H9 (cell line): Measurements from ENCODE around the gene SLC7A14. TPM values are rescaled to one million over a fixed set of nuclear protein-coding genes. Genes with fewer than 3 reads are reported as not detected.

Experiments used
- DNase-seq: peaks from one replicate; pipeline ENCODE4 v3.0.0-alpha.2; 2017
- H2AFZ ChIP-seq: one replicate; pipeline ENCODE4 v1.6.1; 2013; ENCODE audit warnings: mild to moderate bottlenecking, low read length, control low read depth, moderate library complexity
- H2AK5ac ChIP-seq: 2 replicates; pipeline ENCODE4 v1.6.1; 2013; ENCODE audit warnings: low read length, control low read depth, mixed read lengths; ENCODE audit not compliant: insufficient read length
- H2BK120ac ChIP-seq: one replicate; pipeline ENCODE4 v1.6.1; 2013; ENCODE audit warnings: low read depth, mild to moderate bottlenecking, low read length, control low read depth, inconsistent platforms; ENCODE audit not compliant: poor library complexity, severe bottlenecking
- H2BK12ac ChIP-seq: 2 replicates; pipeline ENCODE4 v1.6.1; 2013; ENCODE audit warnings: low read length, control low read depth, mixed read lengths, low read depth; ENCODE audit not compliant: insufficient read length
- H2BK15ac ChIP-seq: 2 replicates; pipeline ENCODE4 v1.6.1; 2013; ENCODE audit warnings: low read depth, low read length, control low read depth
- H2BK20ac ChIP-seq: one replicate; pipeline ENCODE4 v1.6.1; 2013; ENCODE audit warnings: low read depth, mild to moderate bottlenecking, low read length, control low read depth, inconsistent platforms; ENCODE audit not compliant: poor library complexity, severe bottlenecking
- H2BK5ac ChIP-seq: 2 replicates; pipeline ENCODE4 v1.6.1; 2013; ENCODE audit warnings: low read length, control low read depth, mixed read lengths; ENCODE audit not compliant: insufficient read length
- H3K14ac ChIP-seq: 2 replicates; pipeline ENCODE4 v1.6.1; 2013; ENCODE audit warnings: low read length, control low read depth; ENCODE audit not compliant: insufficient read depth
- H3K18ac ChIP-seq: 2 replicates; pipeline ENCODE4 v1.6.1; 2013; ENCODE audit warnings: low read depth, mild to moderate bottlenecking, mixed read lengths, low read length, control low read depth; ENCODE audit not compliant: insufficient read length
- H3K23ac ChIP-seq: 2 replicates; pipeline ENCODE4 v1.6.1; 2013; ENCODE audit warnings: low read length, control low read depth, mixed read lengths, low read depth; ENCODE audit not compliant: insufficient read length
- H3K23me2 ChIP-seq: 2 replicates; pipeline ENCODE4 v1.6.1; 2013; ENCODE audit warnings: low read depth, mild to moderate bottlenecking, mixed read lengths, low read length, control low read depth; ENCODE audit not compliant: insufficient read length, poor library complexity, severe bottlenecking
- H3K27ac ChIP-seq: 2 replicates; pipeline ENCODE4 v1.5.1; 2013; ENCODE audit warnings: low read length, control low read depth, mixed read lengths, low read depth; ENCODE audit not compliant: insufficient read length
- H3K27me3 ChIP-seq: 2 replicates; pipeline ENCODE4 v1.6.1; 2013; ENCODE audit warnings: low read length, control low read depth, inconsistent platforms; ENCODE audit not compliant: insufficient read depth
- H3K4ac ChIP-seq: 2 replicates; pipeline ENCODE4 v1.6.1; 2013; ENCODE audit warnings: low read depth, mild to moderate bottlenecking, control low read depth, inconsistent platforms, low read length, moderate library complexity
- H3K4me1 ChIP-seq: 2 replicates; pipeline ENCODE4 v1.6.1; 2013; ENCODE audit warnings: low read length, control low read depth, inconsistent platforms; ENCODE audit not compliant: insufficient read depth
- H3K4me2 ChIP-seq: 2 replicates; pipeline ENCODE4 v1.6.1; 2013; ENCODE audit warnings: low read length, control low read depth, mixed read lengths; ENCODE audit not compliant: insufficient read length, insufficient read depth
- H3K56ac ChIP-seq: 2 replicates; pipeline ENCODE4 v1.6.1; 2013; ENCODE audit warnings: low read depth, mild to moderate bottlenecking, mixed read lengths, low read length, control low read depth; ENCODE audit not compliant: insufficient read length
- H3K79me1 ChIP-seq: 2 replicates; pipeline ENCODE4 v1.6.1; 2013; ENCODE audit warnings: low read depth, mild to moderate bottlenecking, moderate library complexity, low read length, control low read depth, inconsistent platforms; ENCODE audit not compliant: insufficient read depth, poor library complexity, severe bottlenecking
- H3K79me2 ChIP-seq: 2 replicates; pipeline ENCODE4 v1.6.1; 2013; ENCODE audit warnings: low read length, control low read depth, inconsistent platforms; ENCODE audit not compliant: insufficient read depth
- H3K9ac ChIP-seq: 2 replicates; pipeline ENCODE4 v1.6.1; 2013; ENCODE audit warnings: low read length, control low read depth, mixed read lengths; ENCODE audit not compliant: insufficient read length; ENCODE audit errors: extremely low read depth
- H3K9me3 ChIP-seq: one replicate; pipeline ENCODE4 v1.6.1; 2013; ENCODE audit warnings: low read depth, low read length, inconsistent platforms; ENCODE audit not compliant: control insufficient read depth
- H3T11ph ChIP-seq: one replicate; pipeline ENCODE4 v1.6.1; 2013; ENCODE audit warnings: mild to moderate bottlenecking, low read length, control low read depth, inconsistent platforms
- H4K20me1 ChIP-seq: one replicate; pipeline ENCODE4 v1.6.1; 2013; ENCODE audit not compliant: control insufficient read depth, insufficient read length, insufficient read depth
- H4K5ac ChIP-seq: 2 replicates; pipeline ENCODE4 v1.6.1; 2013; ENCODE audit warnings: low read depth, mild to moderate bottlenecking, mixed read lengths, low read length, control low read depth; ENCODE audit not compliant: insufficient read length
- H4K8ac ChIP-seq: replicated peaks from 2 replicates; pipeline ENCODE4 v1.6.1; 2013; ENCODE audit warnings: low read length, control low read depth, mixed read lengths, low read depth; ENCODE audit not compliant: insufficient read length
- H4K91ac ChIP-seq: 2 replicates; pipeline ENCODE4 v1.6.1; 2013; ENCODE audit warnings: low read depth, mild to moderate bottlenecking, moderate library complexity, mixed read lengths, low read length, control low read depth; ENCODE audit not compliant: insufficient read length
- H3K27ac Mint-ChIP-seq, 3 experiments: 2 replicates in 2 of 3; 3 replicates in 1 of 3; pipeline ENCODE4 v1.8.0; 2020 to 2021; ENCODE audit warnings: mixed read lengths in 3 of 3, mild to moderate bottlenecking in 1 of 3, moderate library complexity in 1 of 3
- H3K27me3 Mint-ChIP-seq: 2 replicates; pipeline ENCODE4 v1.8.0; 2021; ENCODE audit warnings: low read depth, mild to moderate bottlenecking, moderate library complexity, mixed read lengths
- H3K36me3 Mint-ChIP-seq, 3 experiments: 2 replicates in 2 of 3; 3 replicates in 1 of 3; pipeline ENCODE4 v1.8.0; 2020 to 2021; ENCODE audit warnings: low read depth in 3 of 3, mixed read lengths in 3 of 3; ENCODE audit not compliant: insufficient read depth in 1 of 3
- H3K4me1 Mint-ChIP-seq, 2 experiments: 2 replicates each; pipeline ENCODE4 v1.8.0; 2020; ENCODE audit warnings: mixed read lengths in 2 of 2
- H3K4me3 Mint-ChIP-seq, 2 experiments: 2 replicates in 1 of 2; 3 replicates in 1 of 2; pipeline ENCODE4 v1.8.0; 2020 to 2021; ENCODE audit warnings: mild to moderate bottlenecking in 2 of 2, mixed read lengths in 2 of 2, moderate library complexity in 1 of 2
- H3K9me3 Mint-ChIP-seq, 2 experiments: 2 replicates in 1 of 2; 3 replicates in 1 of 2; pipeline ENCODE4 v1.8.0; 2020; ENCODE audit warnings: mild to moderate bottlenecking in 2 of 2, mixed read lengths in 2 of 2, moderate library complexity in 1 of 2
- WGBS: extraction: QIAGEN DNeasy Blood & Tissue Kit; methylation state at CpG from one replicate; pipeline ENCODE4 v1.1.7; 2013; ENCODE audit warnings: missing lambda C conversion rate, low lambda C conversion rate, mixed read lengths; ENCODE audit not compliant: insufficient read length; ENCODE audit errors: extremely low coverage; 5-methylcytosine and 5-hydroxymethylcytosine counted together
- total RNA-seq: library from RNA; stranded (reverse); gene quantifications from 2 replicates; pipeline ENCODE4 v1.2.1, GENCODE V29; 2021
- TF ChIP-seq, protein P1 (sequence below): fragments of 200-600 bp; sonication (generic); conservative IDR thresholded peaks from 3 replicates; pipeline ENCODE4 v1.8.0; 2021; ENCODE audit warnings: antibody characterized with exemption, mild to moderate bottlenecking

Gene SLC7A14
- total RNA-seq, 1 experiment from 2014 or later: 0.42 TPM

DNA sequence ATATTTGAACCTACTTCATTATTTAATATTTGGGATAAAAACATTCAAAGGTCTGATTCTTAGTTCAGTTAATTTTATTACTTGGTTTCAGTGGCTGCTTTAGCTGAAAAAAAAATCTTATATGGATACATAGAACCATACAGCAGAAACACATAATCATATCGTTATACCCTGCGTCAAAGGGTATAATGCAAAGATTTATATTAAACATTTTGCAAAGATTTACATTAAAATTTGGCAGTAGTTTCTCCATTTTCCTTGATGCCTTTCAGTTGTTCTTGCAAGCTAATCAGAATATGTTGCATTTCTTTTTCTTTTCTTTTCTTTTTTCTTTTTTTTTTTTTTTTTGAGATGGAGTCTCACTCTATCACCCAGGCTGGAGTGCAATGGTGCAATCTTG, 135.8 kb downstream of the SLC7A14 start:
- Histone ChIP-seq H2AFZ (no peak overlapping the region), H4K8ac (no peak overlapping the region), H3K9ac (no peak overlapping the region), H3K18ac (no peak overlapping the region), H2BK15ac (no peak overlapping the region), H3K79me2 (no peaks in the 10 kb centered on the region), H3K27ac (no peak overlapping the region), H2BK120ac (no peak overlapping the region), H3K23ac (no peak overlapping the region), H3K4ac (no peak overlapping the region), H2BK12ac (no peak overlapping the region), H3K14ac (no peak overlapping the region), H2BK5ac (no peak overlapping the region), H3T11ph (no peak overlapping the region), H3K23me2 (no peaks in the 10 kb centered on the region), H2BK20ac (no peak overlapping the region), H4K5ac (no peak overlapping the region), H3K56ac (no peak overlapping the region), H4K91ac (no peak overlapping the region), H3K4me2 (no peak overlapping the region), H2AK5ac (no peak overlapping the region), H3K27me3 (no peaks in the 10 kb centered on the region), H3K79me1 (no peaks in the 10 kb centered on the region), H4K20me1 (no peaks in the 10 kb centered on the region), H3K9me3 (no peaks in the 10 kb centered on the region), H3K4me1 (no peaks in the 10 kb centered on the region)
- no peaks in the 10 kb centered on the region for H3K36me3 Mint-ChIP-seq
- no peak overlapping the region for H3K4me3 Mint-ChIP-seq
- TF ChIP-seq, protein P1, sequence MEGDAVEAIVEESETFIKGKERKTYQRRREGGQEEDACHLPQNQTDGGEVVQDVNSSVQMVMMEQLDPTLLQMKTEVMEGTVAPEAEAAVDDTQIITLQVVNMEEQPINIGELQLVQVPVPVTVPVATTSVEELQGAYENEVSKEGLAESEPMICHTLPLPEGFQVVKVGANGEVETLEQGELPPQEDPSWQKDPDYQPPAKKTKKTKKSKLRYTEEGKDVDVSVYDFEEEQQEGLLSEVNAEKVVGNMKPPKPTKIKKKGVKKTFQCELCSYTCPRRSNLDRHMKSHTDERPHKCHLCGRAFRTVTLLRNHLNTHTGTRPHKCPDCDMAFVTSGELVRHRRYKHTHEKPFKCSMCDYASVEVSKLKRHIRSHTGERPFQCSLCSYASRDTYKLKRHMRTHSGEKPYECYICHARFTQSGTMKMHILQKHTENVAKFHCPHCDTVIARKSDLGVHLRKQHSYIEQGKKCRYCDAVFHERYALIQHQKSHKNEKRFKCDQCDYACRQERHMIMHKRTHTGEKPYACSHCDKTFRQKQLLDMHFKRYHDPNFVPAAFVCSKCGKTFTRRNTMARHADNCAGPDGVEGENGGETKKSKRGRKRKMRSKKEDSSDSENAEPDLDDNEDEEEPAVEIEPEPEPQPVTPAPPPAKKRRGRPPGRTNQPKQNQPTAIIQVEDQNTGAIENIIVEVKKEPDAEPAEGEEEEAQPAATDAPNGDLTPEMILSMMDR: no peak
- no CpG with 5 or more reads among the region's 2 CpGs for WGBS
- peaks cover 4% of the 10 kb centered on the region in 2 experiments for H3K4me1 Mint-ChIP-seq
- H3K27me3 Mint-ChIP-seq: no peaks in the 10 kb centered on the region; the same call in 1 of the 2 replicates
- H3K27ac Mint-ChIP-seq: no peak overlapping the region
- H3K9me3 Mint-ChIP-seq: no peaks in the 10 kb centered on the region
- DNase-seq: no peak
